ENCODE measurements around the gene RARB.

GRCh38 chr3:25582242-25582641 lies 154.2 kb downstream of the RARB start:
- no peak for TF ChIP-seq CTCF (IDR thresholded peaks at IDR 0.05; ENCODE audit: extremely low read depth in 1 of 2, insufficient read depth in 1 of 2, low read depth in 1 of 2, low read length in 2 of 2)
- TF ChIP-seq POLR2A (IDR thresholded peaks at IDR 0.05; ENCODE audit: low read depth, low read length): no peak
- TF ChIP-seq MAX (IDR thresholded peaks at IDR 0.05; ENCODE audit: insufficient read depth, insufficient read length): no peak
- TF ChIP-seq EZH2 (IDR thresholded peaks at IDR 0.05; ENCODE audit: borderline replicate concordance, low read depth, low read length, severe bottlenecking): no peak
- TF ChIP-seq MYC (IDR thresholded peaks at IDR 0.05; ENCODE audit: low read depth, low read length): no peak
- no peak for TF ChIP-seq POLR2AphosphoS5 (IDR thresholded peaks at IDR 0.05; ENCODE audit: insufficient read depth, low read depth, low read length)
